GM12878 (cell line): Measurements from ENCODE around the gene ARHGAP26.

Experiments used
- EP300 ChIP-seq, 2 experiments: fragments of 150-350 bp in 1 of 2; IDR thresholded peaks; 2 replicates each; pipeline ENCODE4 v1.6.1; 2011 to 2012; ENCODE audit warnings: low read depth in 2 of 2, low read length in 2 of 2, borderline replicate concordance in 1 of 2, improper control_type of control experiment in 1 of 2, inconsistent platforms in 1 of 2; ENCODE audit not compliant: control insufficient read depth in 1 of 2
- EZH2 ChIP-seq: IDR thresholded peaks from 2 replicates; pipeline ENCODE4 v1.6.1; 2012; ENCODE audit warnings: low read depth, mild to moderate bottlenecking, control low read depth, inconsistent platforms, low read length, borderline replicate concordance; ENCODE audit not compliant: control insufficient read depth
- STAT3 ChIP-seq: IDR thresholded peaks from 2 replicates; pipeline ENCODE4 v1.6.1; 2011; ENCODE audit warnings: low read depth, low read length, improper control_type of control experiment
- TF ChIP-seq, protein P1 (sequence below): fragments of 450-650 bp; IDR thresholded peaks from 2 replicates; pipeline ENCODE4 v1.6.1; 2017; ENCODE audit warnings: mild to moderate bottlenecking, low read depth, inconsistent platforms; ENCODE audit not compliant: poor library complexity, severe bottlenecking
- TF ChIP-seq, protein P2 (sequence below): fragments of 450-650 bp; formaldehyde crosslinking; IDR thresholded peaks from 2 replicates; pipeline ENCODE4 v1.5.0; 2022; ENCODE audit warnings: mild to moderate bottlenecking, missing genetic modification characterization
- TF ChIP-seq, protein P3 (sequence below), 3 experiments: IDR thresholded peaks in 2 of 3; conservative IDR thresholded peaks in 1 of 3; 2 replicates each; pipeline ENCODE4 v1.5.1; 2011; ENCODE audit warnings: low read depth in 3 of 3, low read length in 3 of 3, mild to moderate bottlenecking in 3 of 3, control low read depth in 2 of 3, moderate library complexity in 2 of 3, inconsistent platforms in 1 of 3, mixed read lengths in 1 of 3; ENCODE audit not compliant: control insufficient read depth in 2 of 3, insufficient read depth in 1 of 3; ENCODE audit errors: extremely low read depth in 1 of 3
- TF ChIP-seq, protein P4 (sequence below): IDR thresholded peaks from 2 replicates; pipeline ENCODE4 v1.6.1; 2012; ENCODE audit warnings: low read length, inconsistent platforms

DNA sequence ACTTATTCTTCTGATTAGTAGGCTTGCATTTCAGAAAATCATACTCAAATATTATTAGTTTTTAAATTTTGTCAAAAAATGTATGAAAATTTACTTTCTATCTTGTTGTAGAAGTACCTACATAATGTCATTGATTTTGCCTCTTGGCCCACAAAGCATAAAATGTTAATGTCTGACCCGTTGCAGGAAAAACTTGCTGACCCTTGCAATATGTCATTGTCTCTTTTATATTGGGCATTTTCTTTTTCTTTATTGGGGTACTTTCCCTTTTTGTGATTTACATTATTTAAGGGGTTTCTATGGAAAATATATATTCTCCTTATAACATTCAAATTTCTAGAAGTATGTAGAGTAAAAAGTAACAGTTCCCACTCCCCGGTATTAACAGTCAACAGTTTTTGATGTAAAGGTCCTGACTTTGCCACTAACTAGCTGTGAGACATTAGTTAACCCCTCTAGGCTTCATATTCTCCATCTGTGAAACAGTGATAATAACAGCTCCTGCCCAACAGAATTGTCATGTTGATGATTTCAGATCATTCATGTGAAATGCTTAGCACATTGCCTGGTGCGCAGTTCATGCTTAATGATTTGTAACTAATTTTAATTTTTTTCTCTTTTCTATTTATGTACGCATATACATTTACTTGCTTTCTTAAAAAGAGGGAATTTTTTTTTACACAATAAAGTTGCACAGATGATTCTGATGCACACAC is 243.2 kb downstream of the ARHGAP26 start:
- TF ChIP-seq EZH2: no peak
- TF ChIP-seq, protein P1, sequence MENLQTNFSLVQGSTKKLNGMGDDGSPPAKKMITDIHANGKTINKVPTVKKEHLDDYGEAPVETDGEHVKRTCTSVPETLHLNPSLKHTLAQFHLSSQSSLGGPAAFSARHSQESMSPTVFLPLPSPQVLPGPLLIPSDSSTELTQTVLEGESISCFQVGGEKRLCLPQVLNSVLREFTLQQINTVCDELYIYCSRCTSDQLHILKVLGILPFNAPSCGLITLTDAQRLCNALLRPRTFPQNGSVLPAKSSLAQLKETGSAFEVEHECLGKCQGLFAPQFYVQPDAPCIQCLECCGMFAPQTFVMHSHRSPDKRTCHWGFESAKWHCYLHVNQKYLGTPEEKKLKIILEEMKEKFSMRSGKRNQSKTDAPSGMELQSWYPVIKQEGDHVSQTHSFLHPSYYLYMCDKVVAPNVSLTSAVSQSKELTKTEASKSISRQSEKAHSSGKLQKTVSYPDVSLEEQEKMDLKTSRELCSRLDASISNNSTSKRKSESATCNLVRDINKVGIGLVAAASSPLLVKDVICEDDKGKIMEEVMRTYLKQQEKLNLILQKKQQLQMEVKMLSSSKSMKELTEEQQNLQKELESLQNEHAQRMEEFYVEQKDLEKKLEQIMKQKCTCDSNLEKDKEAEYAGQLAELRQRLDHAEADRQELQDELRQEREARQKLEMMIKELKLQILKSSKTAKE: no peak
- TF ChIP-seq, protein P2, sequence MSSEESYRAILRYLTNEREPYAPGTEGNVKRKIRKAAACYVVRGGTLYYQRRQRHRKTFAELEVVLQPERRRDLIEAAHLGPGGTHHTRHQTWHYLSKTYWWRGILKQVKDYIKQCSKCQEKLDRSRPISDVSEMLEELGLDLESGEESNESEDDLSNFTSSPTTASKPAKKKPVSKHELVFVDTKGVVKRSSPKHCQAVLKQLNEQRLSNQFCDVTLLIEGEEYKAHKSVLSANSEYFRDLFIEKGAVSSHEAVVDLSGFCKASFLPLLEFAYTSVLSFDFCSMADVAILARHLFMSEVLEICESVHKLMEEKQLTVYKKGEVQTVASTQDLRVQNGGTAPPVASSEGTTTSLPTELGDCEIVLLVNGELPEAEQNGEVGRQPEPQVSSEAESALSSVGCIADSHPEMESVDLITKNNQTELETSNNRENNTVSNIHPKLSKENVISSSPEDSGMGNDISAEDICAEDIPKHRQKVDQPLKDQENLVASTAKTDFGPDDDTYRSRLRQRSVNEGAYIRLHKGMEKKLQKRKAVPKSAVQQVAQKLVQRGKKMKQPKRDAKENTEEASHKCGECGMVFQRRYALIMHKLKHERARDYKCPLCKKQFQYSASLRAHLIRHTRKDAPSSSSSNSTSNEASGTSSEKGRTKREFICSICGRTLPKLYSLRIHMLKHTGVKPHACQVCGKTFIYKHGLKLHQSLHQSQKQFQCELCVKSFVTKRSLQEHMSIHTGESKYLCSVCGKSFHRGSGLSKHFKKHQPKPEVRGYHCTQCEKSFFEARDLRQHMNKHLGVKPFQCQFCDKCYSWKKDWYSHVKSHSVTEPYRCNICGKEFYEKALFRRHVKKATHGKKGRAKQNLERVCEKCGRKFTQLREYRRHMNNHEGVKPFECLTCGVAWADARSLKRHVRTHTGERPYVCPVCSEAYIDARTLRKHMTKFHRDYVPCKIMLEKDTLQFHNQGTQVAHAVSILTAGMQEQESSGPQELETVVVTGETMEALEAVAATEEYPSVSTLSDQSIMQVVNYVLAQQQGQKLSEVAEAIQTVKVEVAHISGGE (CRISPR knock-in tag): no peak
- TF ChIP-seq, protein P3, sequence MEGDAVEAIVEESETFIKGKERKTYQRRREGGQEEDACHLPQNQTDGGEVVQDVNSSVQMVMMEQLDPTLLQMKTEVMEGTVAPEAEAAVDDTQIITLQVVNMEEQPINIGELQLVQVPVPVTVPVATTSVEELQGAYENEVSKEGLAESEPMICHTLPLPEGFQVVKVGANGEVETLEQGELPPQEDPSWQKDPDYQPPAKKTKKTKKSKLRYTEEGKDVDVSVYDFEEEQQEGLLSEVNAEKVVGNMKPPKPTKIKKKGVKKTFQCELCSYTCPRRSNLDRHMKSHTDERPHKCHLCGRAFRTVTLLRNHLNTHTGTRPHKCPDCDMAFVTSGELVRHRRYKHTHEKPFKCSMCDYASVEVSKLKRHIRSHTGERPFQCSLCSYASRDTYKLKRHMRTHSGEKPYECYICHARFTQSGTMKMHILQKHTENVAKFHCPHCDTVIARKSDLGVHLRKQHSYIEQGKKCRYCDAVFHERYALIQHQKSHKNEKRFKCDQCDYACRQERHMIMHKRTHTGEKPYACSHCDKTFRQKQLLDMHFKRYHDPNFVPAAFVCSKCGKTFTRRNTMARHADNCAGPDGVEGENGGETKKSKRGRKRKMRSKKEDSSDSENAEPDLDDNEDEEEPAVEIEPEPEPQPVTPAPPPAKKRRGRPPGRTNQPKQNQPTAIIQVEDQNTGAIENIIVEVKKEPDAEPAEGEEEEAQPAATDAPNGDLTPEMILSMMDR (IDR thresholded peaks at IDR 0.05 in 2 of 3, conservative IDR thresholded peaks at IDR 0.05 in 1 of 3; ENCODE audit: control insufficient read depth in 2 of 3, extremely low read depth in 1 of 3, insufficient read depth in 1 of 3, low read depth in 3 of 3, low read length in 3 of 3): no peak
- TF ChIP-seq STAT3: no peak
- TF ChIP-seq EP300 (IDR thresholded peaks at IDR 0.05; ENCODE audit: borderline replicate concordance in 1 of 2, control insufficient read depth in 1 of 2, low read depth in 2 of 2, low read length in 2 of 2): no peak
- TF ChIP-seq, protein P4, sequence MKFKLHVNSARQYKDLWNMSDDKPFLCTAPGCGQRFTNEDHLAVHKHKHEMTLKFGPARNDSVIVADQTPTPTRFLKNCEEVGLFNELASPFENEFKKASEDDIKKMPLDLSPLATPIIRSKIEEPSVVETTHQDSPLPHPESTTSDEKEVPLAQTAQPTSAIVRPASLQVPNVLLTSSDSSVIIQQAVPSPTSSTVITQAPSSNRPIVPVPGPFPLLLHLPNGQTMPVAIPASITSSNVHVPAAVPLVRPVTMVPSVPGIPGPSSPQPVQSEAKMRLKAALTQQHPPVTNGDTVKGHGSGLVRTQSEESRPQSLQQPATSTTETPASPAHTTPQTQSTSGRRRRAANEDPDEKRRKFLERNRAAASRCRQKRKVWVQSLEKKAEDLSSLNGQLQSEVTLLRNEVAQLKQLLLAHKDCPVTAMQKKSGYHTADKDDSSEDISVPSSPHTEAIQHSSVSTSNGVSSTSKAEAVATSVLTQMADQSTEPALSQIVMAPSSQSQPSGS: no peak
